Smooth muscle cell of the coronary artery (primary cell): ENCODE data around the gene FAM229A. TPM values are rescaled to one million over a fixed set of nuclear protein-coding genes. Genes with fewer than 3 reads are reported as not detected.

ENCODE experiments used
- total RNA-seq: library from RNA; depleted of rRNA; stranded (reverse); fragments of >200 nt; gene quantifications from 2 replicates; pipeline ENCODE4 v1.2.3, GENCODE V29; 2014; ENCODE audit warnings: low replicate concordance

Gene FAM229A, protein sequence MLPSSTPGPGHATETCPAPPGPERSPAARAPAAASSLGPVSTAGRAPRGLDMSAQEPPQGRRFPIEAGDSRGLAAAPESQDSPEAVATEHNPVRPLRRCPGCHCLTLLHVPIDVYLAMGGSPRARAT
- total RNA-seq, result 0.30 and 1.9 TPM in 2 replicates

DNA sequence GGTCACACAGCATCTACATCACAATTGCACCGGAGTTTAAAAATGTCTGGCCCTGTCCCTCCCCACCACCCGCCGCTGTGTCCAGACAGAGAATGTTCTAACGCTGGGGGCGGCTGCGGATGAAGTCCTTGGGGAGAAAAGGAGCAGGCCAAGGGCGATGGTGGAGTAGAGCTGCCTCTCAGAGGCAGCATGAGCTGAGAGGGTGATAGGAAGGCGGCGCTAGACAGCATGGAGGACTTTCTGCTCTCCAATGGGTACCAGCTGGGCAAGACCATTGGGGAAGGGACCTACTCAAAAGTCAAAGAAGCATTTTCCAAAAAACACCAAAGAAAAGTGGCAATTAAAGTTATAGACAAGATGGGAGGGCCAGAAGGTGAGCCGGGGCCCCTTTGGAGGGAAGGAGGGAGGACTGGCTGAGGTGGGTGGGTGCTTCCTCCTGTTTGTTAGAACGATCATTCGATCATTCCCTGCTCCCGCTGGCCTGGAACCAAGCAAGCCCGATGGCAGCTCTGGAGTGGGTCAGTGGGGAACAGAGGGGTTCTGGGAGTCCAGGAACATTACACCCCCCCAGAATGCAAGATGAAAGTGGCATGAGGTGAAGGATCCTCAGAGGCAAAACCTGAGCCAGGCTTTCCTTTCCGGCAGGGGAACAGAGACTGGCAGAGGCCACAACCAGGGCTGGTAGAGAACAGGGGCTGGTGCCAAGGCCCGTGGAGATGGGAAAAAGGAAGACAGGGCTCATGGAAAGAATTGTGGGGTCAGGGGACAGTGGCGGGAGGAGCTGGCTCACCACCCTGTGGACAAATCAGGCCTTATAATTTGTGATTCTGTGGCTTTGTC is at the start of gene FAM229A, which contains the start of gene TSSK3:
TSS of gene FAM229A (minus strand) at position 12 of the 840 bp plus-strand sequence. CDS start 394 bp downstream, outside the sequence.
TSS of gene TSSK3 (plus strand) at position 66 of the 840 bp plus-strand sequence. CDS start at position 229, 163 bp downstream.

DNA sequence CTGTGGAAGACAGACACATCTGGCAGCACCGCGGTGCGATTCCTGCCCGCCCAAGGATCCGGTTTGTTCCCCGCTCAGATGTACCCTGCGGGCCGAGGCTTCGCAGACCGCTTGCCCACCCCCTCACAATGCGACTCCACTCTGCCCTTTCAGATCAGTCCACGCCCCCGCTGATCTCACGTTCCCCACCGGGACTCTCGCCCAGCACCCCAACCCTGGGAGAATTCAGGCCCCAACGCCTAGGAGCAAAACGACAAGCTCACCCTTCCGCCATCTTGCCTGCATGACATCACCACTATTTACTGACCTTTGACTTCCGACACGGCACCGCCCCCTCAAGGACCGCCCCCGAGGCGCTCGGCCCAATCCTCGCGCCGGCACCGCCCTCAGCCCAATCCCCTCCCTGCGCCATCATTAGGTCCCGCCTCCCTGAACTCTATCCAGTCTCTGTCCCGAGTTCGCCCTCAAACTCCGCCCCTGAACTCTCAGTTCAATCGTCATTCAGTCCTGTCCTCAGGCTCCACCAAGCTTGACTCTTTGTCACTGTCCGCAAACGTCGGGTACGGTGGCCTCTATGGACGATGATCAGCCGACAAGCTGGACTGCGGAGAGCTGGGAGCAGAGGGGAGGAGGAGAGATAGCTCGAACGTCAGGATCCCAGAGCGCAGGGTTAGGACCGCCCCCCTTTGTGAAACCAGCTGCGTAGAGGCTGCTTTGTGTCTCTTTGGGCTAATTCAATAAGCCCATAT is 32.0 kb upstream of the FAM229A start, which contains the start of gene BSDC1:
TSS of gene BSDC1 (minus strand) at position 301 of the 749 bp plus-strand sequence. CDS start at position 274, 27 bp downstream.

DNA sequence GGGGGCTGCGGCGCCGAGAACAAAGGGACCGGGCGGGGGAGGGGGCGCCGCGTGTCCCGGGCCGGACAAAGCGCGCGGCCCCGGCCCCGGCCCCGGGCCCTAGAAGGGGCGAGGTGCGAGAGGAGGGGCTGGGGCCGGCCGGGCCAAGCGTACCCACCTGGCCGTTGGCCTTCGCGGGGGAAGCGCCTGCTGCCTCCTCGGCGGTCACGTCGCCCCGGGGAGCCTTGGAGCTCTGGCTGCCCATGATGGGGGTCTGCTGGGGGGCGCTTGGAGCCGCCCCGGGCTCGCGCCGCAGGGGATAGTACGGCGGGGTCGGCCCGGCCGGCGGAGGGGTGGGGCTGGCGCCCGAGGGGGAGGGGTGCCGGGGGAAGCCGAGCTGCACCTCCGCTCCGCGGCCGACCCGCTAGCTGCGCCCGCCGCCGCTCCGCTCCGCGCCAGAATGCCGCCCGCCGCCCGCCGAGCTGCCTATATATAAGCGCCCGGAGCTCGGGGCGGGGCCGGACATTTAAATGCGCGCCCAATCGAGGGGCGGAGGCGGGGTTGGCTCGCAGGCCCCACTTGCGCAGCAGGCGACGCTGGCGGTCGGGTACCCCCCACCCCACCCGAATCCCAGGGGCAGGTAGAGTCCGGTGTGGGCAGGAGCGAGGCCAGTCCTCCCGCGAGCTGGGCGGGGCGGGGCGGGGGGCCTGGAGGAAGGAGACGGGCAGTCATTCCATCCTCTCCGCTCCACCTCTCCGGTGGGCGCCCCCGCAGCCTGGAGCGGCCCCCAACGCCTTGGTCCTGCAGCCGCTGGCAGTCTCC is 26.3 kb downstream of the FAM229A start, which contains the start of gene MARCKSL1:
TSS of gene MARCKSL1 (minus strand) at position 444 of the 801 bp plus-strand sequence. CDS start at position 244, 200 bp downstream.

Other genes with a start within 250 kb of the FAM229A start
- gene TXLNA, start 182.8 kb downstream of the FAM229A start, total RNA-seq, result 57.8 and 69.2 TPM in 2 replicates
- 8.2 and 33.6 TPM in 2 replicates for gene CCDC28B, start 161.9 kb downstream of the FAM229A start, total RNA-seq
- 1.3 and 1.6 TPM in 2 replicates for gene IQCC, start 156.8 kb downstream of the FAM229A start, total RNA-seq
- not detected in 2 replicates for gene DCDC2B, start 153.4 kb downstream of the FAM229A start, total RNA-seq
- 14.0 and 14.6 TPM in 2 replicates for gene TMEM234, start 140.1 kb downstream of the FAM229A start, total RNA-seq
- gene EIF3I, start 140.1 kb downstream of the FAM229A start, total RNA-seq, result 412 and 639 TPM in 2 replicates
- 1.6 and 2.7 TPM in 2 replicates for gene FAM167B, start 115.3 kb downstream of the FAM229A start, total RNA-seq
- not detected in 2 replicates for gene LCK, start 111.2 kb downstream of the FAM229A start, total RNA-seq
- gene HDAC1, start 70.4 kb downstream of the FAM229A start, total RNA-seq, result 71.0 and 91.6 TPM in 2 replicates
- gene MARCKSL1, start 26.3 kb downstream of the FAM229A start, total RNA-seq, result 13.3 and 54.2 TPM in 2 replicates
- gene TSSK3, start 54 bp upstream of the FAM229A start, total RNA-seq, result 0.15 and 0.59 TPM in 2 replicates
- 37.9 and 52.7 TPM in 2 replicates for gene BSDC1, start 32.0 kb upstream of the FAM229A start, total RNA-seq
- gene ZBTB8B, start 102.6 kb upstream of the FAM229A start, total RNA-seq, result 0.23 TPM in 1 of 2 replicates, not detected in the other
- 3.7 and 7.4 TPM in 2 replicates for gene ZBTB8A, start 176.9 kb upstream of the FAM229A start, total RNA-seq